ENCODE data around the gene PRKCH.
A peak's percentile ranks its signal among the peaks of the same experiment; 100 is the strongest.

PRKCH gene

DNA sequence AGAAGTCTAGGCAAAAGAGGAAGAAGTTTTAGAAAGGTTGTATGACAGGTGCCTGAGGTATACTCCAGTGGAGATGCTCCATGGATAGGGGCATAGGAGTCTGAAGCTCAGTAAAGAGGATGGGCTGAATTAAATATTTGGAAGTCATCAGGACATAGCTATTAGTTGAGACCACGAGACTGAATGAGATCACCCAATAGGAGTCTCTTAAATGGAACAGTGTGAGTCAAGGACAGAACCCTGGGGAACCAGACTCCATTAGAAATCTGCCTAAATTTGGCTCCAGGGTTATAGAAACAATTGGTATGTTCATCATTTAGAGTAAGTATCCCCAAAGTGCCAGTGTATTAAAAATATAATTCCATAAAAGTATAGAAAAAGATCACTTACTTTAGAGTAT, 172.6 kb downstream of the PRKCH start:
- no peak for DNase-seq

DNA sequence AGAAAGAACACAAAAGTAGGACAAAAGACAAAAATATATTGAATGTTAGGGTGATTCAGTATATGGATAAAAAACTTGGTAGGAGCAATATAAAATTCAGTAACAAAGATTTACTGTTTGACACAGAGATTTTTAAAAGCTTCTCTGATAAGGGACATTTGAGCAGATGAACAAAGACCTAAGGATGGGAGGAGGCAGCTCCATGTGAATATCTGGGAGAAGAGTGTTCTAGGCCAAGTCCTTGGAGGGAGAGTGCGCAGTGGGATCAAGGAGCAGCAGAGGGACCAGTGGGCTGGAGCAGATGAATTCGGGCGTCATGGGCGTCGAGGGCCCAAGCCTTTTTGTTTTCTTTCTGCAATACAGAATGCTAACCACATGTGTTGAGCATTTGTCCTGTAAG, 174.4 kb downstream of the PRKCH start:
- no peak for DNase-seq

DNA sequence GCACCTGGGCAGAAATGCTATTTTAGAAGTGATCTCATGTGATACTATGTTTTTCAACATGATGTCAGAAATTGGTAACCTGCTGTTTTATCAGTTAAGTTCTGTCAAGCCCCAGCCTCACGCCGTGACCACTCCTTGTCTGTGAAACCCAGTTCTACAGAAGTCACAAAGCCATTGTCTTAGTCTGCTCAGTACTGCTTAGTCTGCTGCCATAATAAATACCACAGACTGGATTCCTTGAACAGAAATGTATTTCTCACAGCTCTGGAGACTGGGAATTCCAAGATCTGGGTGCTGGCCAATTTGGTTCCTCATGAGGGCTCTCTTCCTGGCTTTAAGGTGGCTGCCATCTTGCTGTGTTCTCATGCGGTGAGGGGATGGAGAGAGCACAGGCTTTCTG, 176.9 kb downstream of the PRKCH start:
- no peak for DNase-seq

DNA sequence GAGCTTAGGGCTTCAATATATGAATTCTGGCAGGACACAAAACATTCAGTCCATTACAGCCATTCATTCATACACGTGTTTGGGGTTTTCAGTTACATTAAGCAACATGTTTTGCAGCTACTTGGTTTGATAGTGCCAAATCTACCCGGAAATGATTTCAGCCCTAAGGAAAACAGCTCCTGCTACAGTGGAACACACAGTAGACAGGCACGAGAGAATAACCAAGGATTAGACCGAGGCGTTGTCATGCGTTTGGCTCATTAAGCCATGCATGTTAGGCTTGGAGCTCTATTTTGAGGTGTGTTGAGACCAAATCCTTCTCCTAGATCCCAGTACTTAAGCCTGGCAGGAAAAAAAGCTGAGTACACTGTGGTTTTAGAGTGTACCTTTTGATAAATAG, 177.4 kb downstream of the PRKCH start:
- no peak for DNase-seq

DNA sequence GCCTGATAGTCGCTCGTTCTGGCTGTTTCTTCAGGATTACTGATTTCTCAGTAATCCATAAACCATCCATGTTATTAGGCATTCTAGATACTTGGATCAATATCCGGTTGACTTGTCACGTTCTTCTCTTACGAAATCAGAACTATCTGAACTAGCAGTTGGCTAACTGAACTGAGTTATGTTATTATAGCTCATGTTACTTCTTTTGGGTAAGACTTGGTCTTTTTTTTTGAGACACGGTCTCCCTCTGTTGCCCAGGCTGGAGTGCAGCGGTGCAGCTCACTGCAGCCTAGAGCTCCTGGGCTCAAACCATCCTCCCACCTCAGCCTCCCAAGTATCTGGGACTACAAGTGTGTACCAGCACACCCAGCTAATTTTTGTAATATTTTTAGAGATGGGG, 178.6 kb downstream of the PRKCH start:
- no peak for DNase-seq

DNA sequence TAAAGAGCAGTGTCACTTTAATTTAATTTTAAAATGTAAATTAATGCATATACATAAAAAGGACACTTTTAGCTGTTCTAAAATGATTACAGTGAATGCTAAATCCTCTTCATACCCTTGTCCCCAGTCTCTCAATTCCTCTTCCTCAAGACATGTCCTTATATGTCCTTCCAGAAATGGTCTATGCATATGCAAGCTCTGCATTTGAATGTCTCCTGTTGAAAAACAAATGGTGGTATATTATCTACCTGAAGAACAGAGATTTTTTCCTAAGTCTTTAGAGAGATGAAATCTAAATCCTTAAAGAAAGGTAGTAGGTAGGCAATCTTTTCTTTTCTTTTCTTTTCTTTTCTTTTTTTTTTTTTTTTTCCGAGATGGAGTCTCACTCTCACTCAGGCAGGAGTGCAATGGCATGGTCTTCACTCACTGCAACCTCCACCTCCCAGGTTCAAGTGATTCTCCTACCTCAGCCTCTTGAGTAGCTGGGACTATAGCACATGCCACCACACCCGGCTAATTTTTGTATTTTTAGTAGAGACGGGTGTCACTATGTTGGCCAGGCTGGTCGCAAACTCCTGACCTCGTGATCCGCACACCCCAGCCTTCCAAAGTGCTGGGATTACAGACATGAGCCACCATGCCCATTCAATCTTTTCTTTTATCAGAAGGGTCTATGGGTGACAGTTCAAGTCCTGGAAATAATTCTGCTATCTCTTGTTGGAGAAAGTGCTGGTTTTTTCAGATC, 180.5 kb downstream of the PRKCH start:
- no peak for DNase-seq

DNA sequence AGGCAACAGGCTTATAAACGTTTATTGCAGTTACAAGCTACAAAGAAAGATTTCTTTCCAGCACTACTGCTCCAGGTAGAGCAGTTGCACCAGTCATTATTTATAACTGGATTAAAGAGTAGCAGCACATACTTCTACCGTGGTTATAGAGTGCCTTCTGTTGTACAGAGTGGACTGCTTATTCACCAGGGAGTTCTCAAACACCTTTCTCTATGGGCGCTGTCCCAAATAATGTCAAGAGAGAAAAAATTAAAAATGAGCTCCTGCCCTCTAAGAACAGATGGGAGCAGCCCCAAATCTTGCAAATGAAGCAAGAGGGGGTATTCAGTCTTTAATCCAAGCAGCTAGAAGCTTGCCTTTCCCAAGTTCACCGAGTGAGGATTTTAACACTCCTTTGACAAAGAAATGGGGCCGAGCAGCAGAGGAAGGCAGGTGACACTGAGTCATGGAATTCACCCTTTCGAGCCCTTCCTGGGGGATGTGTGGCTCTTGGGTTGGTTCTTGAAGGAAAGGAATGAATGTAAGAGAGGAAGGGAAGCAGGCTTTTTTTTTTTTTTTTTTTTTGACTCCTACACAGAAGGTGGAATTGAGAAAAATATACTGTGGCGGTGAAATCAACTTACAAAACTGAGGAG, 181.2 kb downstream of the PRKCH start:
- DNase-seq: peak in 1 of 5 experiments; percentile 15

DNA sequence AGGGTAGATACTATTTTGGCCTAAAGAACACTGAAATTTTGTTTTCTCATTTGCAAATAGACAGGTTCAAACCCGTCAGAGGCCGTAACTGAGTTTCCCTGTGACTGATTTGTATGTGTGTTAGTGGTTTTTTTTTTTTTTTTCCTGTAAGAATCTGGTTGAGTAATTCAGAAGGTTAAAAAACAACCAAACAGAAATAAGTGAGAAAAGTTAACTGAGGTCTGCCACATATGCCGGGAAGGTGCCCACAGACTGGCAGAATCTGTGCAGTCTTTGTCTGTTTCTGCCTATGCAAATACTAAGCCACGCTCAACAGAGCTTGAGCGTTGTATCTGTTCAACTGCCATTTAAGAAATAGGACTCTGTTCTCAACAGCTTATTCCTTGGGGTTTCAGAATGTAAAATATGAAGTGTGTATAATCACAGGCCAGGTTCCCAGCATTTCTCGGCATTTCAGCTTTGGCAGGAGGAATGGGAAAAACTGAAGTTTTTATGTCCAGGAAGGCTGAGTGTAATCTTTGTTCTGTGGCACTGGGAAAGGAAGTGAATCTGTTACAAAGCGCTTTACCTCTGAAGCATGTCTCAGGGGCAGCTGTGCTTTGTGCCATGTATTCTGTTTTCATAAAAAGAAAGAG, 181.9 kb downstream of the PRKCH start:
- DNase-seq: peak in 4 of 5 experiments; percentile 15 to 95 (median 60)

DNA sequence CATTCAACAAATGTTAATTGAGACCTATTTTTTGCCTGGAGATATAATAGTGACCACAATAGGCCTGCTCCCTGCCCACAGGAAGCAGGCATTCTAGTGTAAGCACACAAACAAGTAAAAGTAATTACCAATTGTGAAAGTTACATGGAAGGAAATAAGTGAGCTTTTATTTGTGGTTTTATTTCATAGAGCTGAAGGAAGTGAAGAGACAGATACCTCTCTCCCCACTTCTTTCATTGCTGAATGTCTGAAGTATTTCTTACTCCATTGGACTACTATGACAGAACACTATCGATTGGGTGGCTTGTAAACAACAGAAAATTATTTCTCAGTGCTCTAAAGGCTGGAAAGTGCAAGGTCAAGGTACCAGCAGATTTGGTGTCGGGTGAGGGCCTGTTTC, 183.5 kb downstream of the PRKCH start:
- DNase-seq: peak in 1 of 5 experiments; percentile 69

DNA sequence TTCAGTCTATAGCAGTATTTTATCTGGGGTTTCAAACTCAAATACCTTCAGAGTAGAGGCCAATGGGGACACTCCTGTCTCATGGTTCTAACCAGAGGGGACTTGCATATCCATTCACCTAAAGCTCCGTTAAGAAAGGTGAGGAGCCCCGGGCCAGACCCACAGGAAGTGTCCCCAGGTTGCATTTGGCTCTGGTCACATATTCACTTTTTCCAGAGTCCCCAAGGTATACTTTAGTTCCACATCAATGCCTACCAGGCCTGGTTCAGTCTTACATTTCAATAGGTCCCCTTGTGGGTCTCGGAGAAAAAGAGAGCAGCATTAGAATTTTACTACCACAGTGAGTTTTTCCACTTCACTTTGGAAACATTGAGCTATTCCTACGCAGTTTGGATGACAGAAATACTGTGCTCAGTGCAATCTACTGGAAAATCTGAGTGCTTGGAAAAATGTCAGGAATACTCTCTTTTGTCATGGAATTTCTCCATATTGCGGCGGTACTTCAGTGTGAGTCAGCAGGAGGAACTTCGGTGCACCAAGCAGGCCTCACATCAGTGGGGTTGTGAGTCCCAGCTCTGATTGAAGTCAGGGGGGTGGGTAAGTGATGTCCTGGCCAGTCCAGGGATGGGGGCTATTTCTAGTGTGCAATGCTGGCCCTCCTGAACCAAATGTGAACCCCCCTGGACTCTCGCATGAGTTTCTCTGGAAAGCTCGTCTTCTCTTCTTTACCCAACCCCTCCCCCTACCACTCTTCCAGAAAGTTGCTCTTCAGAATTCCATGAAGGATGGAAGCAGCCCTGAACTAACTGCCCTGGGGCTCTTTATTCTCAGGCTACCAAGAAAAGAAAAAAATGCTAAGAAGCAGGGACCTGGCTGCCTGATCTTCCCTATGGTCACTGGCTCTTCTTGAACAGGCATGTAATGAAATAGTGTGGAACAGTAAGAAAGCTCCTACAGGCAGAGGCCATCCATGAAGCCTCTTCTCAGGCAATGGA, 184.7 kb downstream of the PRKCH start:
- no peak for DNase-seq

DNA sequence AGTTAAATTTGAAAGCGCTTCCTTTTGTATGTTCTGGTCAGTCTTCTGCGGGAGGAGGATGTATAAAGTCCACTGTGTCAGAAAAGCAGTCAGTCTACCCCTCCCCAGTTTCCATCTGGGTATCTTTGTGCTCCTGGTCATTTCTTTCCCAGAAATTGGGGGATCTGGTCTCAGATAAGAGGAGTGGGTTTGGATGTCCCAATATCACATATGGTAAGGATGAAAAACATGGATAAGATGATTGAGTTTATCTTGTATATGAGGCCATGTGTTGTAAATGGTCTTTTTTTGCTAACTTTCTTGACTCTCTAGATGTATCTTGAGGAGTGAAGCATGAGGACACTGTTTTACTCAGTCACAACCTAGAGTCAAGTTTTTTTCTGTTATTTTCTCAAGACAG, 187.1 kb downstream of the PRKCH start:
- no peak for DNase-seq

DNA sequence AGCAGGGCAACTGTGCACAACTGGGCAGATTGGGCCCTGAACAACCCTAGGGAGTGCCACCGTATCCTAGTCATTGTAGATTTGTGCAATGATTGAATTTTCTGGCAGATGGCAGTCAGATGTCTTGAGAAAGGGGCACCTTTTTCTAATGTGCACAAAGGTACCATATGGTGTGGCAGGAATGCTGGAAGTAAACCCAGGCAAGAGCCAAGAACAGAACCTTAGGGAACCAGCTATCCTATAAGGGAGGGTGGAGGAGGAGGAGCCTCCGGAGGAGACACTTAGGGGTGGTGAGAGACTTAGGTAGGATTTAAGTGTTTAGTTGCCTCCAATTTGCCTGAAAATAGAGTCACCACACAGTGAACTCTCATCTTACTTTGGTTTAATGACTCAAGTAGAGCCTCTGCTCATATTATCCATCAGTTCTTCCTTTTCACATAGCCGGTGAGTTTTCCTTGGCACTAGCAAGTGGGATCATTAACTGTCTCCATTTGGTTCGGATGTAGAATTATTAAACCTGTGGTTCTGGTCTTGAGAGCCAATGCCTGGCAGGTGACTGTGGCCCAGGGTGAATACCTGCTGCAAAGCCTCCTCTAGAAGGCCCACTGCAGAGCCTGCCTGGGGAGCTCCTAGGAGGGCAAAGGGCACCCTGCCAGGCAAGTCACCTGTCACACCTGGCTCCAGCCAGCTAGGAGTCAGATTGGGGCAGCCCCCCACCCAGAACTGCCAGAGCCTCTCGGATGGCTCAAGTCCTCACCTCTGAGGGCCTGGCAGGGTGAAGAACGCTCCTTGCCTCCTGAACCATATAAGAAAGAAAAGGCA, 189.6 kb downstream of the PRKCH start:
- DNase-seq: no peak

DNA sequence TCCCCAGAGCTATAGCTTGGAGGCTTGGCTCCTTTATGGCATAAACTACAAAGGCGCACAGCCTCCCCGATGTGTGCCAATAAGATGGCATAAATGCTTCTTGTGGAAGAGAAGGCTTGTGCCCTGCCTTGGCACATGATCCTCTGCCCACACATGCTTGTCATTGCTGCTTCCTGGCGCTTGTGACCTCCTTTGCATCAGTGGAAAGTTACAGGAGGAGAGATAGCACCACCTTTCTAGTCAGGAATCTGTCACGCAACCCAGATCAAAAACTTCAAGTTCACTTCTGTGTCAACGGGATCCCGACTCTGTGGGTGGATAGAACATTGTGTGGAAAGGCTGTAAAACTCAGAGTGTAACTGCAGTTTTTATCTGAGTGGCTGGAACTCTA, 190.2 kb downstream of the PRKCH start:
- peak in 3 of 5 experiments; percentile 23 to 58 (median 47) for DNase-seq

DNA sequence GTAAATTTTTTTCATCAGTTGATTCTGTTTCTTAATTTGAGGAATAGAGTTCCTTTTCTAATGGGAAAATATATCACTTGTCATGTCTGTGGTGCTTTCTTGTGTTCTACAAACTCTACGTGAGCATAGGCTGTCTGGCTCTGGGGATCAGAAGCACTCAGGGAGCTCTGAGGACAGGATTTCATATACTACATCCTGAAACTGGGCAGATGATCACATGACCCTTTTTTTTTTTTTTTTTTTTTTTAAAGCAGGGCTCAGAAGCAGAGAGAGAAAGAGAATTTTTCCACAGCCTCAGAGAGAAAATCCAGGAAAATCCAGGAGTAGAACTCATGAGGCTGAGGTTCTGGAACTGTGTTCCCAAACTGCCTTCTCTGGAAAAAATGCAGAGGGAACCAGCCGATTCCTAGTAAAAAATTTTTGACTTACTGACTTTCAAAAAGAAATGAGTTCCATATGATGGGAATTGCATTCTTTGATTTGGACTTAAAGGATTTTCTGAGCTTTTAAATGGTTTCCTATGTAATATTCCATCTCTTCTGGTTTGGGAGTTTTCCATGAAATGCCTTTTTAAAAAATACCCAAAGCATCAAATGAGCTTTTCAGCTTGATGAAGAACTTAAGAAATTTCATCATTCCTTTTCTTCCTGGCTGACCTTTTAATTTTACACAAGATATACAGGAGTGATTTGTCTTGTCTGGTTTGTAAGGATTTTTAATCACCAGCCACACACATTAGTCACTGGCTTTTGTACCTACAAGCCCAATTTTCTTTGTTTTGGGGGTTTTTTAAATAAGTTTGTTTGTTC, 190.9 kb downstream of the PRKCH start:
- DNase-seq: no peak

DNA sequence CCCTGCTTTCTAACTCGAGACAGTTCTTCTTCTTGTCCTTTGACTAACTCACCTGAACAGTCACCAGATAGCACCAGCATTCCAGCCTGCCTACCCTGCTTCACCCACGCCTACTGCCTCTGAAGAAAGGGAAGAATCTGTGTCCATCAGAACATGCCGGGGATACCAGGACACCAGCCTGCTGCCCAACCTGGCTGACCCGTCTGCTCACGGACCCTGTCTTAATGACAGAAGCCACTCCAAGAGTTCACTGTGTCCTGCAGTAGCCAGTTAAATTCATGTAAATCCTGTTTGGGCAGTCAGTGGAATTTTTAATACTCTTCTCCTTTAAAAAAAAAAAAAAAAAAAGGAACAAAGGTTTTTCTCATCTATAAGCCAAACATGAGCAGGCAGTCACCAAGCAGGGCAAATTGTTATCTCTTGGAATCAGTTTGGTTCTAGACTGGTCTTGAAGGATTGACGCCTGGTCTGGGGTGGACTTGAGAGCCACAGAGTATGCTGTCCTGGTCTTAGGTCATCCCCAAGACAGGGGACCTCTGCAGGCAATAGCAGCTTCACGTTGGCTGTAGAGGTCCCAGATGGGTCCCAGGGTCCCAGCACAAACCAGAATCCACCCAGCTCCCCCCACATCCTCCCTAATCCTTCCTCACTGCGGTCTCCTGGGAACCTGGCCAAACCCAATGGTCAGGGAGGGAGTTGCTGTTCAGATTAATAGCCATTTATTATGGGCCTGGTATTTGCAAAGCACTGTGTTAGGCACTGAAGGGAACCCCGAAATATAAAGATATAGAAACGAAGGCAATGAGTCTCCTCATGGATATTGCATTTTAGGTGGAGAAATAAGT, 192.8 kb downstream of the PRKCH start:
- no peak for DNase-seq

DNA sequence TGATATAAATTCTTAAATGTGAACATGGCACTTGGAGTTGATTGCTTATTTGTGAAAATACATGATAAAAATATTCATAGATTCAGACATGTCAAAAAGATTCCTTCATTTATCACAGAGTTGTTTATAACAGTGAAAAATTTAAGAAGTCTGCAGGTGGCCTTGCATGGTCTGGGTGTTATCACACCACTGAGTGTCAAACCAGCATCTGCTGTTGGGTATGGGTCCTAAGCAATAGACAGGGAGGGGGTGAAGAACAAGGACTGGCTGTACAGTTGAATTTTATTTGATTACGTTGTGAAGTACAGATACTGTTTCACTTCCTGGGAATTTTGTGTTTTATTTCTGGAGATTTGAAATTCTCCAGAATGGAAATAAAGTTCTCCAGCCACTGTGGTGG, 193.5 kb downstream of the PRKCH start:
- DNase-seq: no peak

DNA sequence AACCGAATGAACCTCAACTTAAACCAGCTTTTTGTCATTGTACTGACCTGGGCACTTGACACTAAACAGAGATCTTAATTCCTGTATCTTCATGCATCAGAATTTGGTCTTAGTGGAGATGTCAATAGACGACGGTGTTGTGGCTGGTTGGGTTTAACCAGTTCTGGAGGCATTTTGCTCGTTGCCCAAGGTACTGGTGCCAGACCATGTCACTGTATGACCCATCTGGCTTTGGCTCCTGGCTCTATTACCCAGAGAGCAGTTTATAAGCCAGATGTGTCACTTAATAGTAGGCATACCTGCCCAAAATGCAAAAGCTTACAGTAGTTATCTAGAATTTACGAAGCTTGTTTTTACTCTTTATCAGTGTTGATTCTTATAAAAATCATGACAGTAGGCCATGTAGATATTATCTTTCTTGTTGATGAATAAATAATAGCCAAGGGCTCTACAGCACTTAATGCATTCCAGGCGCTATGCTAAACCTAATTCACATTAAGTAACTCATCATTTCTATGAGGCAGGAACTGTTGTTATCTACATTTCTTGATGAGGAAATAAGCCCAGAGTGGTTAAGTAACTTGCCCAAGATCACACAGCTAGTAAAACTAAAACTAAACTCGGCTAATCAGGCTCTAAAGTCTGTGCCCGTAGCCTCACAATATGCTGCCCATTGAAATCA, 194.2 kb downstream of the PRKCH start:
- no peak for DNase-seq

DNA sequence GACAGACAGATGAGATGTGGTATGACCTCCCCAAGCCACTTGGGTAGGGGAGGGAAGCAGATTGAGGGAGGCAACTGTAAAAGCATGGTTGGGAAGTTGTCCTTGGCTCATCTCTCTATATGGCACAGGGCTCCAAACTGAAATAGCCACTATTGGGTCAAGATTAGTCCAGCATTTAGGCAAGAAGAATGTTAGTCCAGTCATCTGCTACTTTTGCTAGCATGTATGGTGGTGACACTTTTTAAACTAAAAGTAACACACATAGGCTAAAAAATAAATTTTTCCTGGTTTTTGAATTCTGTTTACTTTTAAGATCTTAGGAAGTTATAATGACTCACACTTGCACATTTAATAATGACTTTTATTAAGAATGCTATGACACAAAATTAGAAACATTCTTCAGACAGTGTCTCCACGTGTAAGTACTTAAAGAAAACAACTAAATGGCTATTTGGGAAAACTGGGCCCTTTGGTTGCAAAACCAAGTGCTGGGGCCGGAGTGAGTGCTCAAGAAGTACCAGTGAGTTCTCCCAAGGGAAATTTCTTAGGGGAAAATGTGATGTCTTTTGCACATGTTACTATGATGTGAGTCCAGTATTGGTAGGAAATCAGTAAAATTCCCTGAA, 194.9 kb downstream of the PRKCH start:
- no peak for DNase-seq
